Gastrocnemius medialis (tissue), 4 donors: ENCODE measurements around the gene SNRPD3. TPM values are rescaled to one million over a fixed set of nuclear protein-coding genes. Genes with fewer than 3 reads are reported as not detected.
"Not testable (repeated sequence)": the region's sequence is repeated elsewhere in the genome, so short reads cannot be mapped to it uniquely, and the experiment has no call there.

Experiments used
- ATAC-seq, 2 donors: fragments of 150-250 bp; one replicate each; pipeline ENCODE4 v1.9.1; 2016
- DNase-seq, 2 donors: peaks; one replicate each; pipeline ENCODE4 v3.0.0-alpha.2; 2019
- H3K27ac ChIP-seq, 4 donors: fragments of 200-600 bp; sonication (generic); 1 replicate in 1 of 4; 2 replicates in 3 of 4; pipeline ENCODE4 v1.5.1; 2016 to 2018; ENCODE audit warnings: mild to moderate bottlenecking in 2 of 4, moderate library complexity in 1 of 4
- H3K27me3 ChIP-seq, 3 donors: fragments of 200-600 bp; sonication (generic) in 2 of 3; 1 replicate in 1 of 3; 2 replicates in 2 of 3; pipeline versions ENCODE4 v1.5.1 to v1.6.0; 2016 to 2019; ENCODE audit warnings: mild to moderate bottlenecking in 1 of 3, moderate library complexity in 1 of 3
- H3K36me3 ChIP-seq, 2 donors: fragments of 200-600 bp; sonication (generic) in 1 of 2; one replicate each; pipeline ENCODE4 v1.5.1; 2017 to 2018
- H3K4me1 ChIP-seq, 2 donors: fragments of 200-600 bp; sonication (generic) in 1 of 2; one replicate each; pipeline ENCODE4 v1.5.1; 2016 to 2017; ENCODE audit warnings: mild to moderate bottlenecking in 2 of 2
- H3K4me3 ChIP-seq, 4 donors: fragments of 200-600 bp; sonication (generic) in 3 of 4; 1 replicate in 1 of 4; 2 replicates in 3 of 4; pipeline ENCODE4 v1.5.1; 2016 to 2019; ENCODE audit warnings: mild to moderate bottlenecking in 2 of 4
- H3K9me3 ChIP-seq, 3 donors: fragments of 200-600 bp; sonication (generic) in 2 of 3; 1 replicate in 1 of 3; 2 replicates in 2 of 3; pipeline ENCODE4 v1.5.1; 2016 to 2019
- POLR2A ChIP-seq, 2 donors: fragments of 450-650 bp; IDR thresholded peaks; one replicate each; pipeline ENCODE4 v1.6.1; 2017; ENCODE audit warnings: antibody characterized with exemption in 2 of 2, mild to moderate bottlenecking in 2 of 2, moderate library complexity in 2 of 2
- in situ Hi-C, 4 donors: fragments of 200-750 bp; cut with MboI; loops; one replicate each; pipeline versions ENCODE4 v1.15.0 to v1.8.0; 2017; ENCODE audit warnings: low sequenced_read_pairs in 4 of 4
- intact Hi-C: fragments of 100-400 bp; cut with DNase I; formaldehyde crosslinking; loops from one replicate; pipeline ENCODE4 v1.15.1; 2023; ENCODE audit warnings: low total_unique reads
- total RNA-seq, 4 donors: library from RNA; depleted of rRNA; stranded (reverse); fragments of >200 nt; gene quantifications; one replicate each; pipeline versions ENCODE4 v1.1.0 to v1.2.3, GENCODE V29; 2016
- TF ChIP-seq, protein P1 (sequence below), 5 experiments: fragments of 450-650 bp in 3 of 5; fragments of 200-600 bp in 2 of 5; sonication (generic) in 2 of 5; IDR thresholded peaks in 4 of 5; conservative IDR thresholded peaks in 1 of 5; 1 replicate in 4 of 5; 2 replicates in 1 of 5; pipeline ENCODE4 v1.5.1; 2016 to 2019; ENCODE audit warnings: antibody characterized with exemption in 5 of 5, mild to moderate bottlenecking in 3 of 5, moderate library complexity in 3 of 5

The SNRPD3 gene
- total RNA-seq, 4 donors from 2014 or later = 119 to 166 (median 145) TPM

DNA sequence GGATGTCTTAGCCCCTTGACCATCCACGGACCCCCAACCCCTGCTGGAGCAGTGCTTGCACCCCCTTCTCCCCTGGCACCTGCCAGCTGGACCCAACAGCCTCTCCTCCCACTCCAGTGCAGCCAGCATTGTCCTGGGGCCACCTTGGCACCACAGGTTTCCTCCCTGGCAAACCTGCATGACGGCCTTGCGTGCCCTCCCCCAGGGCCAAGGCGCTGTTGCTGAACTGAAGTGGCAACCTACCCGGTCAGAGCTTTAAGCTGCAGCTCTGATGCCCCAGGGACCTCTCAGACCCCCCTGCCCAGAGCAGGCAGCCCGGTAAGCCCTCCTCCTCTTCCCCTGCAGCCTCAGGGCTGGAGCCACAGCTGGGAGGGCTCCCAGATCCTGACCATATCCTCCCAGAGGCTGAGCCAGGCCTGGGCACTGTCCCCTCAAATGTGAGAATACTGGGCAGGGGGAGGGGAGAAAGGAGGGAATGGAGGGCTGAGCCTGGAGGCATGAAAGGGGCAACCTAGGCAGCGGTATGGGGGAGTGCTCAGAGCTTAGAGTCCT lies 38.8 kb downstream of the SNRPD3 start:
- intact Hi-C loops (no loop called here), in situ Hi-C loops (no loop called here)
- no peak for TF ChIP-seq POLR2A (IDR thresholded peaks at IDR 0.05)
- TF ChIP-seq, protein P1, sequence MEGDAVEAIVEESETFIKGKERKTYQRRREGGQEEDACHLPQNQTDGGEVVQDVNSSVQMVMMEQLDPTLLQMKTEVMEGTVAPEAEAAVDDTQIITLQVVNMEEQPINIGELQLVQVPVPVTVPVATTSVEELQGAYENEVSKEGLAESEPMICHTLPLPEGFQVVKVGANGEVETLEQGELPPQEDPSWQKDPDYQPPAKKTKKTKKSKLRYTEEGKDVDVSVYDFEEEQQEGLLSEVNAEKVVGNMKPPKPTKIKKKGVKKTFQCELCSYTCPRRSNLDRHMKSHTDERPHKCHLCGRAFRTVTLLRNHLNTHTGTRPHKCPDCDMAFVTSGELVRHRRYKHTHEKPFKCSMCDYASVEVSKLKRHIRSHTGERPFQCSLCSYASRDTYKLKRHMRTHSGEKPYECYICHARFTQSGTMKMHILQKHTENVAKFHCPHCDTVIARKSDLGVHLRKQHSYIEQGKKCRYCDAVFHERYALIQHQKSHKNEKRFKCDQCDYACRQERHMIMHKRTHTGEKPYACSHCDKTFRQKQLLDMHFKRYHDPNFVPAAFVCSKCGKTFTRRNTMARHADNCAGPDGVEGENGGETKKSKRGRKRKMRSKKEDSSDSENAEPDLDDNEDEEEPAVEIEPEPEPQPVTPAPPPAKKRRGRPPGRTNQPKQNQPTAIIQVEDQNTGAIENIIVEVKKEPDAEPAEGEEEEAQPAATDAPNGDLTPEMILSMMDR (IDR thresholded peaks at IDR 0.05 in 4 of 5, conservative IDR thresholded peaks at IDR 0.05 in 1 of 5) = no peak
- DNase-seq = no peak
- ATAC-seq = no peak
- Histone ChIP-seq H3K9me3 (no peaks in the 10 kb centered on the region), H3K27ac (no peak overlapping the region), H3K27me3 (no peaks in the 10 kb centered on the region), H3K4me3 (no peak overlapping the region), H3K4me1 (no peaks in the 10 kb centered on the region), H3K36me3 (no peaks in the 10 kb centered on the region)

DNA sequence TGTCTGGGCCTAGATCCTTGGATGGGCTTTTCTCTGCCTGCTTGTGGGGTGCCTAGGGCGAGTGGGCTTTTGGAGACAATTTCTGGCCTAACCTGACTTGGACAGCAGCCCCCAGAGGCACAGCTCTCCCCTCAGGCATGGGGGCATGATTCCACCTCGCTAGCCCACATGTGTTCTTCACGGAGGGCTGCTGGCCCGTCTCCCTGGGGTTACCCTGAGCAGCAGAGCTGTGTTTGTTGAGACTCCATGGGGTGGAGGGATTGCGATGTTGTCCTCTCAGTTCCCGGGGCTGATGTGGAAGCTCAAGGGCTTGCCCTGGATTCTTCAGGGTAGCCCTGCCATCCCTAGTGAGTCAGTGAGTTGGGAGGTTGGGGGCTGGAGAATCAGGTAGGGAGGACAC lies 39.4 kb downstream of the SNRPD3 start:
- no peak for ATAC-seq

DNA sequence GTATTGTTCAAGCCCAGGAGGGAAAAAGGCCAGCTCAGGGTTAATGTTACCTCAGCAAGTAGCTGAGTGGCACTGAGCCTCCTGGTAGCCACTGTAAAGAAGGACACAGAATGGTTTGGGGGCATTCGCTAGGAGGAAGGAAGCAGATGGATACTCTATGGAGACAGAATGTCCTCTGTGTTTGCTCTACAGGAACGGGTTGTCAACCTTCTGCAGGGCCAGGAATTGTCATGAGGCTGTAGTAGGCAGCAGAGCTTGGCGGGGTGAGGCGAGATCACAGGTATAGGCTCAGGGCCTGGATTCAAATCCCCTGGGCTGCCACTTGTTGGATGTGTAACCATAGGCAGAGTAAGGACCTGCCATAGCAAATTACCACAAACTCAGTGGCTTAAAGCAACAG lies 40.1 kb downstream of the SNRPD3 start:
- TF ChIP-seq, protein P1 (IDR thresholded peaks at IDR 0.05 in 4 of 5, conservative IDR thresholded peaks at IDR 0.05 in 1 of 5) = no peak
- in situ Hi-C loops (no loop called here), intact Hi-C loops (no loop called here)
- Histone ChIP-seq H3K4me1 (no peaks in the 10 kb centered on the region), H3K4me3 (no peak overlapping the region), H3K27me3 (no peaks in the 10 kb centered on the region), H3K27ac (no peak overlapping the region), H3K9me3 (no peaks in the 10 kb centered on the region), H3K36me3 (no peaks in the 10 kb centered on the region)
- ATAC-seq = no peak
- no peak for DNase-seq

More for the DNA sequence above, 39.4 kb downstream of the SNRPD3 start:
- Histone ChIP-seq H3K9me3 (no peaks in the 10 kb centered on the region), H3K4me1 (no peaks in the 10 kb centered on the region), H3K36me3 (no peaks in the 10 kb centered on the region), H3K27ac (no peak overlapping the region), H3K27me3 (no peaks in the 10 kb centered on the region), H3K4me3 (no peak overlapping the region)
- DNase-seq = no peak
- intact Hi-C loops = no loop called here
- TF ChIP-seq, protein P1 (IDR thresholded peaks at IDR 0.05 in 4 of 5, conservative IDR thresholded peaks at IDR 0.05 in 1 of 5) = no peak
- TF ChIP-seq POLR2A (IDR thresholded peaks at IDR 0.05) = no peak
- in situ Hi-C loops = no loop called here

DNA sequence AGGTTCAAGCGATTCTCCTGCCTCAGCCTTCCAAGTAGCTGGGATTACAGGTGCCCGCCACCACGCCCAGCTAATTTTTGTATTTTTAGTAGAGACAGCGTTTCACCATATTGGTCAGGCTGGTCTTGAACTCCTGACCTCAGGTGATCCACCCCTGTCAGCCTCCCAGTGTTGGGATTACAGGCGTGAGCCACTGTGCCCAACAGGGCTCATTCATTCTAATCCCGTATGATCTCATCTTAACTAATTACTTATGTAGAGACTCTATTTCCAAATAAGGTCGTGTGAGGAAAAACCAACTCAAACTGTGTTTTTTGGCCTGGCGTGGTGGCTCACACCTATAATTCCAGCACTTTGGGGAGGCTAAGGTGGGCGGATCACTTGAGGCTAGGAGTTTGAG lies 41.3 kb downstream of the SNRPD3 start:
- not testable (repeated sequence) for H3K4me1 ChIP-seq

DNA sequence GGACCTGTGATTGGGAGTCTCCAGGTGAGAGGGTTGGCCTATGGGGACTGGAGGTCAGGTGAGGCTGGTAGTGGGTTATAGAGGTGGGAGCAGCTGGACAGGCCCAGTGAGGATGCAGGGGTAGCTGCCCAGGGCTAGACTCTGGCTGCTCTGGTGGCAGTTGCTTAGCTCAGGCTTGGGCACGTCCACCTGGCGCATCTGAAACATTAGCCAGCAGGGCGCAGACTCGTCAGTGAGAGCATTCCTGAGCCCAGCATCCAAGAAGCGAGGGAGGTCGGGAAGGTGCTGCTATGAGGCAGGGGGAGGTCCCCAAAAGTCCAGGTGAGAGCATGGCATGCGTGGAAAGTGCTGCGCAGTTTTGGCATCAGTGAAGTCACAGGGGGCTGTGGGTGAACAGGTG lies 43.7 kb downstream of the SNRPD3 start:
- ATAC-seq = no peak
- Histone ChIP-seq H3K27me3 (no peaks in the 10 kb centered on the region), H3K9me3 (no peaks in the 10 kb centered on the region), H3K36me3 (no peaks in the 10 kb centered on the region), H3K4me3 (no peak overlapping the region), H3K27ac (no peak overlapping the region), H3K4me1 (no peaks in the 10 kb centered on the region)
- in situ Hi-C loops = no loop called here
- TF ChIP-seq, protein P1 (IDR thresholded peaks at IDR 0.05 in 4 of 5, conservative IDR thresholded peaks at IDR 0.05 in 1 of 5) = no peak
- no peak for TF ChIP-seq POLR2A (IDR thresholded peaks at IDR 0.05)
- DNase-seq = no peak
- intact Hi-C loops = no loop called here

More for the DNA sequence above, 41.3 kb downstream of the SNRPD3 start:
- intact Hi-C loops, H3K27ac ChIP-seq, H3K9me3 ChIP-seq, in situ Hi-C loops, H3K36me3 ChIP-seq, DNase-seq, H3K27me3 ChIP-seq, H3K4me3 ChIP-seq, ATAC-seq: not testable (repeated sequence)

DNA sequence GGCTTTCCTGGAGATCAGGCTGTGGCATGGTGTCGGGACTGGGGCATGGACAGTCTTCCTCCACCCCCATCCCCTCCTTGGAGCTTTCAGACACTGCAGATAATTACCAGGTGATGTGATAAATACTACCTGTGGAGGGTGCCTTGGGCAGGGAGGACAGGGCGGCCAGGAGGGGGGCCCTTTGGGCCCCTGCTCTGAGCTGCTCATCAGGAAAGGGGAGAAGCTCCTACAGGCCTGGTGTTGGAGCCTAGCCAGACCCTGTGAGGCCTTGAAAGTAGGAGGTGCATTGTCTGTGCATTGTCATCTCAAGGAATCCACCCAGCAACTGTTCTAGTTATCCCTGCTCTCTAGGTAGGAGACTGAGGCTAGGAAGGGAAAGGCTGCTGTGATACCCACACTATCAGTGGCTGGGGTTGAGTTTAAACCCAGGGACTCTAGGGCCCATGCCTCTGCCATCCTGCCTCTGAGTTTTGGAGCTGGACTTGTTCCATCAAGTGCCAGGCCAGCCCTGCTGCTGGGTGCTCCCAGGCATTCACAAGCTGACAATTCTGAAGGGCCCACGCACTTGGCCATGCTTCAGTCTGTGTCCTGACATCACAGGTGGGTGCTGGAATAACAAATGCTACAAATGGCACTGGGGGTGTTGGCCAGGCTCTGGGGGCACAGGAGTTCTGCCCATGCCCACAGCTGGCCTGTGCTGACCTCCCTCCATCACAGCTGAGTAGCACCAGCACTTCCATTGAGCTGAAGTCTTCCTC lies 44.3 kb downstream of the SNRPD3 start:
- intact Hi-C loops = not testable (repeated sequence)

More for the DNA sequence above, 44.3 kb downstream of the SNRPD3 start:
- in situ Hi-C loops, H3K36me3 ChIP-seq, H3K27ac ChIP-seq, DNase-seq, H3K27me3 ChIP-seq, ATAC-seq, H3K4me1 ChIP-seq, H3K4me3 ChIP-seq, H3K9me3 ChIP-seq: not testable (repeated sequence)
